CD14-positive monocyte (primary cell): ENCODE data around the gene USP25. TPM values are rescaled to one million over a fixed set of nuclear protein-coding genes. Genes with fewer than 3 reads are reported as not detected.

ENCODE experiments used
- DNase-seq, 3 donors: peaks; one replicate each; pipeline ENCODE4 v3.0.0-alpha.2; 2011 to 2022
- H2AFZ ChIP-seq: 2 replicates; pipeline ENCODE4 v1.6.0; 2012; ENCODE audit warnings: mild to moderate bottlenecking, low read depth, low read length, inconsistent platforms; ENCODE audit not compliant: insufficient read depth, poor library complexity, severe bottlenecking
- H3K27ac ChIP-seq, 2 donors: 1 replicate in 1 of 2; 2 replicates in 1 of 2; pipeline ENCODE4 v1.5.1; 2012 to 2013; ENCODE audit warnings: low read length in 2 of 2, control low read depth in 1 of 2, inconsistent platforms in 1 of 2, low read depth in 1 of 2, mild to moderate bottlenecking in 1 of 2
- H3K27me3 ChIP-seq, 2 donors: one replicate each; pipeline versions ENCODE4 v1.6.0 to v1.6.1; 2011 to 2013; ENCODE audit warnings: low read length in 2 of 2; ENCODE audit not compliant: control insufficient read depth in 2 of 2, insufficient read depth in 2 of 2
- H3K36me3 ChIP-seq, 2 donors: replicated peaks in 1 of 2; 1 replicate in 1 of 2; 2 replicates in 1 of 2; pipeline versions ENCODE4 v1.5.1 to v1.6.1; 2012 to 2013; ENCODE audit warnings: low read length in 2 of 2, control low read depth in 1 of 2, inconsistent platforms in 1 of 2, mild to moderate bottlenecking in 1 of 2; ENCODE audit not compliant: insufficient read depth in 2 of 2, control insufficient read depth in 1 of 2
- H3K4me1 ChIP-seq, 2 donors: 1 replicate in 1 of 2; 2 replicates in 1 of 2; pipeline versions ENCODE4 v1.5.1 to v1.6.1; 2012 to 2013; ENCODE audit warnings: low read length in 2 of 2, control low read depth in 1 of 2, inconsistent platforms in 1 of 2, mild to moderate bottlenecking in 1 of 2, moderate library complexity in 1 of 2; ENCODE audit not compliant: insufficient read depth in 2 of 2, control insufficient read depth in 1 of 2
- H3K4me2 ChIP-seq: replicated peaks from 2 replicates; pipeline ENCODE3; 2012; ENCODE audit warnings: low read length, moderate library complexity, mild to moderate bottlenecking; ENCODE audit not compliant: poor library complexity, severe bottlenecking; ENCODE audit errors: extremely low read depth
- H3K4me3 ChIP-seq, 3 experiments: fragments of 200-600 bp in 1 of 3; sonication (generic) in 1 of 3; replicated peaks in 1 of 3; 1 replicate in 2 of 3; 2 replicates in 1 of 3; pipeline ENCODE4 v1.5.1; 2011 to 2013; ENCODE audit warnings: low read length in 3 of 3, mild to moderate bottlenecking in 3 of 3, control low read depth in 2 of 3, low read depth in 2 of 3, inconsistent platforms in 1 of 3, moderate library complexity in 1 of 3
- H3K79me2 ChIP-seq: 2 replicates; pipeline ENCODE4 v1.6.0; 2012; ENCODE audit warnings: mild to moderate bottlenecking, control low read depth, inconsistent platforms, low read length, moderate library complexity; ENCODE audit not compliant: insufficient read depth
- H3K9ac ChIP-seq: 2 replicates; pipeline ENCODE4 v1.6.0; 2017; ENCODE audit warnings: low read length, mild to moderate bottlenecking; ENCODE audit not compliant: insufficient read depth, poor library complexity, severe bottlenecking
- H3K9me3 ChIP-seq, 2 donors: replicated peaks in 1 of 2; 1 replicate in 1 of 2; 2 replicates in 1 of 2; pipeline versions ENCODE4 v1.5.1 to v1.6.1; 2012 to 2013; ENCODE audit warnings: low read length in 2 of 2, control low read depth in 1 of 2; ENCODE audit not compliant: control insufficient read depth in 1 of 2, insufficient read depth in 1 of 2
- H4K20me1 ChIP-seq: 2 replicates; pipeline ENCODE4 v1.6.0; 2012; ENCODE audit warnings: mild to moderate bottlenecking, low read length, control low read depth, moderate library complexity; ENCODE audit not compliant: insufficient read depth
- H3K27ac Mint-ChIP-seq, 7 donors: one replicate each; pipeline ENCODE4 v1.8.0; 2020; ENCODE audit warnings: mild to moderate bottlenecking in 7 of 7, mixed read lengths in 7 of 7, moderate library complexity in 6 of 7, inconsistent platforms in 2 of 7
- H3K27me3 Mint-ChIP-seq, 3 donors: one replicate each; pipeline ENCODE4 v1.8.0; 2021 to 2022; ENCODE audit warnings: low read depth in 3 of 3, mild to moderate bottlenecking in 3 of 3, mixed read lengths in 3 of 3, moderate library complexity in 3 of 3, inconsistent platforms in 1 of 3
- H3K36me3 Mint-ChIP-seq, 2 donors: one replicate each; pipeline ENCODE4 v1.8.0; 2020; ENCODE audit warnings: mixed read lengths in 2 of 2, inconsistent platforms in 1 of 2, mild to moderate bottlenecking in 1 of 2
- H3K4me1 Mint-ChIP-seq: one replicate; pipeline ENCODE4 v1.8.0; 2020; ENCODE audit warnings: mild to moderate bottlenecking, mixed read lengths
- H3K4me3 Mint-ChIP-seq, 2 donors: one replicate each; pipeline ENCODE4 v1.8.0; 2020; ENCODE audit warnings: mild to moderate bottlenecking in 2 of 2, mixed read lengths in 2 of 2, moderate library complexity in 1 of 2
- H3K9me3 Mint-ChIP-seq, 7 donors: one replicate each; pipeline ENCODE4 v1.8.0; 2020 to 2022; ENCODE audit warnings: mixed read lengths in 7 of 7, mild to moderate bottlenecking in 6 of 7, moderate library complexity in 6 of 7, inconsistent platforms in 2 of 7
- WGBS: methylation state at CpG from one replicate; pipeline ENCODE4 v1.1.5; 2013; ENCODE audit warnings: missing lambda C conversion rate; ENCODE audit not compliant: insufficient coverage; 5-methylcytosine and 5-hydroxymethylcytosine counted together
- intact Hi-C, 2 donors: fragments of 100-400 bp; cut with micrococcal nuclease; formaldehyde crosslinking; loops; one replicate each; pipeline versions ENCODE4 v1.15.0 to v1.15.1; 2023
- polyA plus RNA-seq, 3 donors: library from polyadenylated mRNA; depleted of rRNA in 1 of 3; unstranded in 2 of 3; stranded (reverse) in 1 of 3; fragments of 300-500 nt in 2 of 3; fragments of >200 nt in 1 of 3; fragmentation: Illumina TruSeq in 2 of 3; gene quantifications; 1 replicate in 2 of 3; 2 replicates in 1 of 3; pipeline ENCODE4 v1.2.3, GENCODE V29; 2012 to 2021
- TF ChIP-seq, protein P1 (sequence below): fragments of 200-600 bp; IDR thresholded peaks from one replicate; pipeline ENCODE4 v1.8.0; 2022; ENCODE audit warnings: antibody characterized with exemption, mild to moderate bottlenecking

Gene USP25
- polyA plus RNA-seq, 3 donors = 7.2 to 15.6 (median 9.6) TPM

- Mint-ChIP-seq H3K9me3 (no peaks in the 10 kb centered on the region), H3K36me3 (peaks cover 40 to 53% of the 10 kb centered on the region in 2 donors), H3K4me3 (no peak overlapping the region), H3K27me3 (no peaks in the 10 kb centered on the region), H3K27ac (peak overlapping the region in 1 of 7 donors; percentile 12), H3K4me1 (peaks cover 24% of the 10 kb centered on the region)
- WGBS = no CpG with 5 or more reads among the region's 3 CpGs
- intact Hi-C loops = no loop called here
- Histone ChIP-seq H3K9ac (no peak overlapping the region), H3K36me3 (peaks cover 18 to 50% of the 10 kb centered on the region in 2 donors), H3K79me2 (peaks cover 95% of the 10 kb centered on the region), H3K27ac (no peak overlapping the region), H3K4me3 (no peak overlapping the region), H4K20me1 (peaks cover 99% of the 10 kb centered on the region), H3K9me3 (no peaks in the 10 kb centered on the region), H2AFZ (no peak overlapping the region), H3K4me1 (peaks cover 7 to 19% of the 10 kb centered on the region in 2 donors), H3K4me2 (no peak overlapping the region), H3K27me3 (no peaks in the 10 kb centered on the region)
- DNase-seq = no peak
- TF ChIP-seq, protein P1, sequence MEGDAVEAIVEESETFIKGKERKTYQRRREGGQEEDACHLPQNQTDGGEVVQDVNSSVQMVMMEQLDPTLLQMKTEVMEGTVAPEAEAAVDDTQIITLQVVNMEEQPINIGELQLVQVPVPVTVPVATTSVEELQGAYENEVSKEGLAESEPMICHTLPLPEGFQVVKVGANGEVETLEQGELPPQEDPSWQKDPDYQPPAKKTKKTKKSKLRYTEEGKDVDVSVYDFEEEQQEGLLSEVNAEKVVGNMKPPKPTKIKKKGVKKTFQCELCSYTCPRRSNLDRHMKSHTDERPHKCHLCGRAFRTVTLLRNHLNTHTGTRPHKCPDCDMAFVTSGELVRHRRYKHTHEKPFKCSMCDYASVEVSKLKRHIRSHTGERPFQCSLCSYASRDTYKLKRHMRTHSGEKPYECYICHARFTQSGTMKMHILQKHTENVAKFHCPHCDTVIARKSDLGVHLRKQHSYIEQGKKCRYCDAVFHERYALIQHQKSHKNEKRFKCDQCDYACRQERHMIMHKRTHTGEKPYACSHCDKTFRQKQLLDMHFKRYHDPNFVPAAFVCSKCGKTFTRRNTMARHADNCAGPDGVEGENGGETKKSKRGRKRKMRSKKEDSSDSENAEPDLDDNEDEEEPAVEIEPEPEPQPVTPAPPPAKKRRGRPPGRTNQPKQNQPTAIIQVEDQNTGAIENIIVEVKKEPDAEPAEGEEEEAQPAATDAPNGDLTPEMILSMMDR = no peak
These were observed 42.9 kb downstream of the USP25 start for GRCh38 chr21:15772654-15773053.

- Histone ChIP-seq H4K20me1 (peaks cover 94% of the 10 kb centered on the region), H3K79me2 (peaks cover 88% of the 10 kb centered on the region), H3K9me3 (no peaks in the 10 kb centered on the region), H3K27me3 (no peaks in the 10 kb centered on the region), H3K4me2 (no peak overlapping the region), H2AFZ (no peak overlapping the region), H3K36me3 (peaks cover 10 to 40% of the 10 kb centered on the region in 2 donors), H3K4me1 (peaks cover 7 to 19% of the 10 kb centered on the region in 2 donors), H3K4me3 (no peak overlapping the region), H3K27ac (peak overlapping the region in 1 of 2 donors; percentile 8), H3K9ac (no peak overlapping the region)
- no peaks in the 10 kb centered on the region for H3K27me3 Mint-ChIP-seq
- H3K9me3 Mint-ChIP-seq = no peaks in the 10 kb centered on the region
- H3K4me3 Mint-ChIP-seq = no peak overlapping the region
- peak overlapping the region in 1 of 7 donors; percentile 42 for H3K27ac Mint-ChIP-seq
- H3K4me1 Mint-ChIP-seq = peaks cover 24% of the 10 kb centered on the region
- TF ChIP-seq, protein P1 = no peak
- no peak for DNase-seq
- intact Hi-C loops = no loop called here
- no CpG with 5 or more reads among the region's 3 CpGs for WGBS
- H3K36me3 Mint-ChIP-seq = peaks cover 25 to 40% of the 10 kb centered on the region in 2 donors
These were observed 44.8 kb downstream of the USP25 start for GRCh38 chr21:15774590-15774989.
